ENCODE results near the gene GRM8.

The GRM8 gene

DNA sequence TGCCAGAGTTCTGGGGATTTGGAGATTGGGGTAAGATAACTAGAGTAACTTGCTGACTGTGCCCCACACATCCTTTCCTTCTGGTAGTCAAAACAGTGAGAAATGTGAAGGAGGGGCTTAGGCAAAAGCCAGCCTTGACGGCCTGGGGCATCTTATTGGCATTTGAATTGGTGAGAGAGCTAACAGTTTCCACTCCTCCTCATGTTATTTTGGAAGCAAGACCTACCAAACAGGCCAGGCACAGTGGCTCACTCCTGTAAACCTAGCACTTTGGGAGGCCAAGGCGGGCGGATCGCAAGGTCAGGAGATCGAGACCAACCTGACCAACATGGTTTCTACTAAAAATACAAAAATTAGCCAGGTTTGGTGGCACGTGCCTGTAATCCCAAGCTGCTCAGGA, 596.6 kb downstream of the GRM8 start:
- no peak for DNase-seq

DNA sequence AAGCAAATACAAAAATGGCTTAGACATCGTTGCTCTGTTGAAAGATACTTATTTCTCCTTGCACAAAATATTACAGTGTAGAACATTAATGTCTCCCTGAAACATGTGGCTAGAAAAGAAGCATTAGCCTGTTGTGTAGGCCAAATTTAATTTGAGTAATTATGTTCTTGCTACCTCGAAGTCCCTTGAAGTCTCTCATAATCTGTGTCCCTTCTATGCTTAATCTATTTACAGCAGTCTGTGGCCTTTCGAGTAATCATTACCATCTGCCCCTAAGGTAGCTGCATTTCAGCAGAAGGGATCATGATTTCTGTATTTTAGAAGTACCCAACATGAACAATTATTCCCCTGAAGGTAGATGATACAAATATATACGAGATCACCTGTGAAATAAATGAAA, 615.2 kb downstream of the GRM8 start:
- no peak for DNase-seq

DNA sequence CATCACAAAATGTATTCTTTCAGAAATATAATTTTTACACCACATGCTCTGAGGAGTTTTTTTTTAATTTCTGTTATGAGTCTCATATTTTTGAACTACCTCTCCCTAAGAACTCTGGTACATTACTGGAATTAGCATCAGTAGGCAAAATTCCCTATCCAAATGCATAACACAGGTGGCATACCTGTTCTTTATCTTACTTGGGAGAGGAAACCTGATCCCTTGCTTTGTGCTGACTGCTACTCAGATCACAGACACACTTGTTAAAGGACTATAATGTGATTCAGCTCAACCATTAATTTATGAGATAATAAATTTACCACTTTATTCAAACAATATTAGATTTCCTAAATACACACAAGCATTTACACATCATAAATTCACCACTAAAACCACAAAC, 617.2 kb downstream of the GRM8 start:
- DNase-seq, result no peak

- DNase-seq, result no peak
These were observed 644.4 kb downstream of the GRM8 start for GRCh38 chr7:126608339-126608776.

DNA sequence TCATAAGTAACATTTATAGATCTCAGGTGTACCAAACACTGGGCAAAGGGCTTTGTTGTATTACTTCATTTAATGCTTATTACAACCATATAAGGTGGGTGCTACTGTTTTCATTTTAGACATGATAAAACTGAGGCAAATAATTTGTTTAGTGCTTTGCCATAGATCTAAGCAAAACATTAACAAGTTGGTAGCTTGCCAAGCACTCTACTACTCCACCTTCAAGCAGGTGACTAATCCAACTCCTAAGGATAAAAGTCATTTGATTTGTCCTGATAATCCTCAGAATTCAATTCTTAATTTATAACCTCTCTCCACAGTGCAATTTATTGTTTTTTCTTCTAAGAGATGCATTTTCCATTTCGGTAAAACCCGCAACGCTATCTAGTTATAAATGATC, 646.4 kb downstream of the GRM8 start:
- no peak for DNase-seq

GRCh38 chr7:126605553-126605952, 647.2 kb downstream of the GRM8 start:
- no peak for DNase-seq

DNA sequence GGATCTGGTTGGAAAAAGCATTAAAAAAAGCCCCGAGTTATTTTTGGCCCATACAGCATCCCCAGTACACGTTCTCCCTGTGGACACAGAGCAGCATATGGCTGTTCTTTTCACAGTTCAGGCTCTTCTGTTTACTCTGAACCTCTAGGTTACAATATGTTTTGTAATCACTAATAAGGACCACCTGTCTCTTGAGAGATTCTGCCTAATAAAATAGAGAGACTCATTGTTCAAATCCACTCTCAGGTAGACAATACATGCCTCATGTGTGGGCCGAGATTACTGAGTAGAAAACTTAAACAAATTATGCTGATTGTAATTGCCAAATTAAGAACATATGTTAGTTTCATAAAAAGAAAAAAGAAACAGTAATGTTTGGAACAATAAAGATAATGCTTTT, 647.7 kb downstream of the GRM8 start:
- no peak for DNase-seq

DNA sequence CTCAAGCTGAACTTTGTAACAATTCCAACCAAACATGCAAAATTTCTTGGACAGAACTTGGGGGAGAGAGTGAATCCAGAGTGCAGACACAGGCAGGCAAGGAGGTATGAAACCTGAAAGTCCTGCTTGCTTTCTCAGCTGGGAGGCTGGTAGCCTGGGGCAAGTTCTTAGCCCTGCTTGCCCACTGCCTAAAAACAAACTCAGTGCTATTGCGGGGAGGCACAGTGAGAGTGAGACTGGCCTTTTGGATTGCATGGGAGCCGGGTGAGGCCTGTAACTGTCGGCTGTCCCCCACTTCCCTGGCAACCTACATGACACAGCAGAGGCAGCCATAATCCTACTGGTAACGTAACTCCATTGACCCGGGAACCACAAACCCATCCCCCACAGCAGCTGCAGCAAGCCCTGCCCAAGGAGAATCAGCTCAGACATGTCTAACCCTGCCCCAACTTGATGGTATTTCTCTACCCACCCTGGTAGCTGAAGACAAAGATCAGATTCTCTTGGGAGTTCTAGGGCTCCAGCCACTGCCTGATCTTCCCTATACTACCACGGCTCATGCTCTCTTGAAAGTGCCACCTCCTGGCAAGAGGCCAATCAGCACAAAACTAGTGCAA, 663.6 kb downstream of the GRM8 start:
- no peak for DNase-seq

DNA sequence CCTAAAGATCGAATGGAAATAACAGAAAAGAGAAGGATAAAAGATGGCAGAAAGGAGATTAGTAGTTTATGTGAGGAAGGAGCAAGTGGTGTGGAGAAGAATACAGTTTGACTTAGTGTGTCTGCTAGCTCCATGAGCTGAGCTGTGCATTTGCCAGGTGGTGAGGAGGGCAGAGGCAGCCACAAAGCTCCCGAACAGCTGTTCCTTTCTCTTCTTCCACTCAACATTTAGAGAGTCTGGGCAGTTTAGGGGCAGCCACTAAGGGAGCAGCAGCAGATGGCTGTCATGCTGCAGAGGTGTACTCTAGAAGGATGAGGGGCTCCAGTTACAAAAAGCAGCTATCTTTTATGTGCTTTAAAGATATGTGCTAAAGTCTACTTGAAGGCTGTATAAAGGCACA, 674.4 kb downstream of the GRM8 start:
- no peak for DNase-seq

DNA sequence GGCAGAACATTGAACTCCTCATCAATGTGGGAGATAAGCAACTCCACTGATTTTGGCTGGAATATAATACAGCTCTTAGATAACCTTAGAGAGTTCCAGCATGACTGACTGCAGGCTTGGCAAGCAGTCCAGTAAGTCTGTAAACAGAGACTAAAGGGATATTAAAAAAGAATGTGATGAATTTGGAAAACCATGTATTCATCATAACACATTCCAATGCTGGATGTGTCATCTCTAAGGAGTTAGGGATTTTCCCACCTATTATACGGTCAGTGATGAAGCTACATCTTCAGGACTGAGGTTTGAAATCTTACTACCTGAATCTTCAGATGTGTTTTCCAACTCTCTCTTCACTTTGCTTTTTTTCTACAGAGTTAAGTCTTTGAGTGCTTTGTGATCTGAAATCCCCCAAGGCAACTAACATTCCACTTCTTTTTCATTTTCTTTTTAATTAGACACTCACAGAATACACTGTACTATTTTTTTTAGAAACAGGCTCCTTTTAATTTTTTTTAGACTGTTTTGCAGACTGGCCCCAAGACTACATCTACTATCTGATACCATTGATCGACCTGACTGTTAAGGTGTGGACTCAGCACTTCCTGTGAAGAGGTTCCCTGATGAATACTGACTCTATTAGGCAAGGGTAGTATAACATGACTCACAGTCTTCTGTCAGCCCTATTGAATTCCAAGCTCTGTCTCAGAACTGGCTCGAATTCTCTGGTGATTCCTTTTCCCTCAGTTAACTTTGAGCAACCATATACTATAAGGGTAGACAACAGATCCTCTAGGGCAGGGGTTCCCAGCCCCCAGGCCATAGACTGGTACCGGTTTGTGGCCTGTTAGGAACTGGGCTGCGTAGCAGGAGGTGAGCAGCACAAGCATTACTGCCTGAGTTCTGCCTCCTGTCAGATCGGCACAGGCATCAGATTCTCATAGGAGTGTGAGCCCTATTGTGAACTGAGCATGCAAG, 678.2 kb downstream of the GRM8 start:
- DNase-seq, result no peak

DNA sequence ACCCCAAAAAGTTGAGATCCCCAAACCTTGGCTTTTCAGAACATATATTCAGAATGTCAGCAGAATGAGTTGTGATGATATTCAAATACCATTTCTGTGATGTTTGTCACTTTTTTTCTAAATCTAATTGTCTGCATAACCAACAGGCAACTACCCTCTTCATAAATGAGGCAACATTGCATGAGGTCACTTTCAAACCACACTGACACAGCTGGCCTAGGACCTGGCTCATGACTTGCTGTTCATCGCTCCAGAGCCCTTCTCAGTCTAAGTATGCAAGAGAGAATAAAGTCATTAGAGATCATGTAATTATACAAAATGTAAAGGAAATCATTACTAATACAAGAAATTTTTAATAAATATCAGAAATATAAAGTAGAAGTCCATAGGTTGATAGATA, 681.9 kb downstream of the GRM8 start:
- DNase-seq, result no peak

GRCh38 chr7:126569402-126569801, 683.3 kb downstream of the GRM8 start:
- DNase-seq, result no peak

GRCh38 chr7:126557271-126557670, 695.5 kb downstream of the GRM8 start:
- no peak for DNase-seq

DNA sequence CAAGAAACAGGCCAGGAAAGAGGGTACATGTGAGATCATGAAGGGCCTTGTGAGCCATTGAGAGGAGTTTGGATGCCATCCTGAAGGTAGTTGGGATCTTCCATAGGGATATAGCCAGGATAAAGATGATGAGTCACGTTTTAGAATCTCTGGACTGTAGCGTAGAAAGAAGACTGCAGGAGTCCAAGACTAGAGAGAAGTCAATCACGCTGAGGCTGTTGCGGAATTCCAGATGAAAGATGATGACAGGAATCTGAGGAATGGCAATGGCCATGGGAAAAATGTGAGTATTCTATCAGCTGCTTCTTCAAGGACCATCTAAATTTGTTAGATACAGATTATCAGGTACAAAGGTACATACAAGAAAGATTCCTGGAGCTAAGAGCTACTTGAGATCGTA, 711.3 kb downstream of the GRM8 start:
- no peak for DNase-seq

DNA sequence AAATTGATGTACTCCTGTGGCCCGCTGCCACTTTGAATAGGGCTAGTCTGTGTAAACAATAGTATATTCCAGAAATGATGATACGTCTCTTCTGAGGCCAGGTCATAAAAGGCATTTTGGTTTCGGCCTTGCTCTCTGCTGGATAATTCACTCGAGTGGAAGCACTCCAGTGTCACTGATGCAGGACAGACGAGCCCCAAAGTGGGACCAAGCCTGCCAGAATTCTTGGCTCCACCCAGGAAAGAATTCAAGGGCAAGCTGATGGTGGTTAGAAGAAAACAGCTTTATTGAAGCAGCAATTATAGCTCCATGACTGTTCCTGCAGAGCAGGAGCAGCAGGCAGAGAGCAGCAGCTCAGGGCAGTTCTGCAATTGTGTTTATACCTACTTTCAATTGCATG, 717.6 kb downstream of the GRM8 start:
- no peak for DNase-seq

DNA sequence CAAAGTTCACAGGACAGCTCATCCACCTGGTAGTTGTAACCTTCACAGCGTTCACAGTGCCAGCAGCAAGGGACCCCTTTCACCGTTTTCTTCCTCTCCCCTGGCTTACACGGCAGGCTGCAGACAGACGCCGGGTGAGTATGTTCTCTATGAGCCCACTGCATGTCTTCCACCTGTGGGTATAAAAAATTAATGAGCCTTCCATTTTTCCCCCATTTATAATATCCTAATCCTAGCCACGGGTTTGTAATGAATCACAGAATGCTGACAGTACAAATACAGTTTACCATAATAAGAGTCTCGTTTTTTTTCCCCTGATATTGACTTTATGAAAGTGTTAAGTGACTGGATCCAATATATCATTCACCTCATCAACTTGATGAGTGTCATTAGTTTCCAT, 719.0 kb downstream of the GRM8 start:
- DNase-seq, result no peak

GRCh38 chr7:126529833-126530232, 722.9 kb downstream of the GRM8 start:
- DNase-seq, result no peak

- no peak for DNase-seq
These were observed 723.5 kb downstream of the GRM8 start for GRCh38 chr7:126529254-126529653.

DNA sequence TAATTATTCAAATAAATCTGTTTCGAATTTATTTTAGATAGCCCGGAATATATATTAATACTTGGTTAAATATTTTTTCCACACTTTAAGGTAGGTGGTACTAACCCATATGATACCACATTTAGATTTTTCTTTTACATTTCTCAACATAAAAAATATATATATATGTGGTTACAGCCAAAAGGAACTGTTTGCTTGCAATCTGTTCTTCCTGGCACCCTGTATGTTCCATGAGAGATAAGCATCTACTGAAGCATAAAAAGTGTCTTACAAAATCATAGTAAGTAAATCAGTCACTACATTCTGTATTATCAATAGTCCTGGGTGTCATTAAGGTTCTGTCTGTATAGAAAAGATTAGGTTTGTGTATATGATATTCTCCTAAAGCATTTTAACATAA, 726.8 kb downstream of the GRM8 start:
- DNase-seq, result no peak

- DNase-seq, result no peak
These were observed 727.8 kb downstream of the GRM8 start for GRCh38 chr7:126524967-126525366.

- no peak for DNase-seq
These were observed 741.7 kb downstream of the GRM8 start for GRCh38 chr7:126511046-126511445.

GRCh38 chr7:126501617-126502016, 751.1 kb downstream of the GRM8 start:
- DNase-seq, result no peak

GRCh38 chr7:126499481-126499880, 753.3 kb downstream of the GRM8 start:
- DNase-seq, result no peak

DNA sequence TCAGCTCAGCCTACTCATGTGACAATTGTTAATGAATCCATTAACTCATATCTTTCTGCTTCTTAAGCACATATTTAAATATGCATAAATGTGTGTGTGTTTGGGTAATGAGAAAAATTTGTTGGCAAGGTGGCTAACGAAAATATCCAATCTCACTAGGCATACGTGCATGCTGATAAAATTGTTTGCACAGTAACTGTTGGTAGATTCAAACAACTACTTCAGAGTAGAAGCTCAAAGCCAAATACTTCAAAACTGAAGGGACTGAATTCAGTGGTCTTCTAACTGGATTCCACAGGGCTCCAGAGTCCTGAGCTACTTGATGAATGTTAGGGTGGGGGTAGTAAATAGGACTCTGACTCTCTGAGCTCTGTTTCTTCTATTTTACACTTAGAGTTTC, 757.0 kb downstream of the GRM8 start:
- DNase-seq, result no peak

- DNase-seq, result no peak
These were observed 757.7 kb downstream of the GRM8 start for GRCh38 chr7:126495001-126495400.
